GM23248 (cell line): ENCODE results near the gene TPMT.

ENCODE experiments used
- EZH2 ChIP-seq: fragments of 200-600 bp; sonication (generic); IDR thresholded peaks from 2 replicates; pipeline ENCODE4 v1.6.1; 2018; ENCODE audit warnings: antibody characterized with exemption, mild to moderate bottlenecking; ENCODE audit not compliant: insufficient read depth, poor library complexity, severe bottlenecking
- EZH2phosphoT487 ChIP-seq: fragments of 200-600 bp; sonication (generic); IDR thresholded peaks from 2 replicates; pipeline ENCODE4 v1.6.1; 2018; ENCODE audit warnings: antibody characterized with exemption, moderate library complexity, mild to moderate bottlenecking, low read depth; ENCODE audit not compliant: insufficient read depth

DNA sequence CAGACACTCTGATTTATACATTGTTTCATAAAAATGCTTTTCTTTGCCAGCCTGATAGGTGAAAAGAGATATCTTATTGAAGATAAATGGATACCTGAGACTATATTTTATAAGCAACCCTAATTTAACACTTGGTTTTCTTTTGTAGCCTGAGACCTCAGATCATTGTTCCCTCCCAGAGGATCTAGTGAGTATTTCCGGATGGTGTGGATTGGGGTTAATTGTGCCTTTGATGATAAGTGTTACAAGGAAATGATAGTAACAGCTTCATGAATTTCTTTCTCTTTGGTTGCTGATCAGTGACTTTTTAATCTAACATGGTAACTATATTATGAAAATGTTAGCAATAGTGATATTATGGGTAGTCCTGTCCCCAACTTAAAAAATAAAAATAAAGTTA, 30.7 kb upstream of the TPMT start:
- TF ChIP-seq EZH2phosphoT487: no peak
- no peak for TF ChIP-seq EZH2
